IPS-NIHi11 (cell line): ENCODE data around the gene PLA2G7.

Experiments used
- DNase-seq: peaks from one replicate; pipeline ENCODE4 v3.0.0; 2012; ENCODE audit warnings: mixed read lengths, low spot score

The PLA2G7 gene

GRCh38 chr6:46688966-46689335 is 46.2 kb downstream of the PLA2G7 start:
- no peak for DNase-seq

- DNase-seq, result peak; percentile 9
Observed at GRCh38 chr6:46688117-46688965, 46.8 kb downstream of the PLA2G7 start.

GRCh38 chr6:46687619-46688097 is 47.5 kb downstream of the PLA2G7 start, which contains the start of gene TDRD6:
Gene TDRD6 (plus strand): TSS chr6:46687885. CDS start chr6:46688129, 244 bp downstream.
- no peak for DNase-seq

- DNase-seq, result no peak
Observed at GRCh38 chr6:46684771-46685170, 50.4 kb downstream of the PLA2G7 start.

- DNase-seq, result peak; percentile 27
Observed at GRCh38 chr6:46677314-46677654, 57.9 kb downstream of the PLA2G7 start.

GRCh38 chr6:46676604-46677313 is 58.4 kb downstream of the PLA2G7 start:
- DNase-seq, result no peak

- DNase-seq, result no peak
Observed at GRCh38 chr6:46674410-46674809, 60.8 kb downstream of the PLA2G7 start.

GRCh38 chr6:46667377-46667776 is 67.8 kb downstream of the PLA2G7 start:
- no peak for DNase-seq

- DNase-seq, result no peak
Observed at GRCh38 chr6:46661483-46661882, 73.7 kb downstream of the PLA2G7 start.

GRCh38 chr6:46657642-46658041 is 77.5 kb downstream of the PLA2G7 start:
- no peak for DNase-seq

- DNase-seq, result peak; percentile 58
Observed at GRCh38 chr6:46655803-46656202, 79.4 kb downstream of the PLA2G7 start.
